ENCODE data around the gene WDR36. TPM values are rescaled to one million over a fixed set of nuclear protein-coding genes. Genes with fewer than 3 reads are reported as not detected.
A peak's percentile ranks its signal among the peaks of the same experiment; 100 is the strongest.

Gene WDR36
- total RNA-seq, 1 experiment from 2014 or later, result 53.6 TPM

DNA sequence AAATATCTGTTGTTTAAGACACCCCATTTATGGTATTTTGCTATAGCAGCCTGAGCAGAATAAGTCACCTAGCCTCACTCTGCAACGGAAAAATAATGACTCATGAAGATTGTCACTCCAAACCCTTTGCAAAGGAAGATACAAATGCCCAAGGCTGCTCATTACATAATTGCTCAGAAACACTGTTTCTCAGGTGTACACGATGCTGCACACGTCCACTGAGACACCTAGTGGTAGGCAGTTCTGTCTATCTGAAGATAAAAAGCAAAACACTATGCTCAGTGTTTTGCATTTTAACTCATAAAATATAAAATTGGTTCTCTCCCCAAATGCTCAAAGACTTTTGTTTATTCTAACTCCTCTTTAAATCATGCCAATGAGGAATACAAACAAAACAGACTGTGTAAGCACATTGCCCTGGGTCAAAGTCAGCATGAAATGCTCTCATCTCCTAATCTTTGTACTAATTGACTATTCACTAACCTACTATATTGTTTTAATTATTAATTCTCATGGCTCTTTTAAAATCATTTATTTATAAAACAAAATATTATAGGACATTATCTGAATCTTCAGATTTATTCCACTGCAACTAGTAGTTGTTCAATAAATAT lies 28.3 kb upstream of the WDR36 start:
- CTCF ChIA-PET, result no interaction called here
- no peaks in the 10 kb centered on the region for H4K20me1 ChIP-seq (ENCODE audit: insufficient read depth)
- intact Hi-C loops (cut with micrococcal nuclease), result loop anchor here (1.0 kb wide), 1 partner anchor 307 kb away; no protein-coding TSS in a partner anchor
- no peaks in the 10 kb centered on the region for H3K9me3 ChIP-seq (ENCODE audit: control insufficient read depth in 1 of 2, insufficient read depth in 1 of 2, low read depth in 1 of 2, low read length in 2 of 2)
- DNase-seq (ENCODE audit: low read depth, low spot score) (peak; percentile 31), ATAC-seq (peak; percentile 94)
- H3K9me2 ChIP-seq (ENCODE audit: insufficient read depth), result no peaks in the 10 kb centered on the region
- no peak overlapping the region for H3K9ac ChIP-seq (ENCODE audit: low read length)
- no peak overlapping the region for H3K4me3 ChIP-seq (replicated peaks in 1 of 2; ENCODE audit: low read depth in 1 of 2, low read length in 2 of 2)
- H3K27ac ChIP-seq (ENCODE audit: low read depth, low read length), result no peak overlapping the region
- TF ChIP-seq, protein P1, sequence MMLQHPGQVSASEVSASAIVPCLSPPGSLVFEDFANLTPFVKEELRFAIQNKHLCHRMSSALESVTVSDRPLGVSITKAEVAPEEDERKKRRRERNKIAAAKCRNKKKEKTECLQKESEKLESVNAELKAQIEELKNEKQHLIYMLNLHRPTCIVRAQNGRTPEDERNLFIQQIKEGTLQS (IDR thresholded peaks at IDR 0.05), result no peak
- TF ChIP-seq SRF (IDR thresholded peaks at IDR 0.05; ENCODE audit: low read depth), result no peak
- no peak for TF ChIP-seq JUND (IDR thresholded peaks at IDR 0.05)
- no peak for TF ChIP-seq ZFX (IDR thresholded peaks at IDR 0.05)
- TF ChIP-seq EZH2phosphoT487 (IDR thresholded peaks at IDR 0.05; ENCODE audit: borderline replicate concordance), result no peak
- no peak for TF ChIP-seq POLR2AphosphoS5 (IDR thresholded peaks at IDR 0.05; ENCODE audit: low read depth, low read length)
- no peak for TF ChIP-seq FOSL1 (IDR thresholded peaks at IDR 0.05; ENCODE audit: low read depth)
- TF ChIP-seq SP1 (IDR thresholded peaks at IDR 0.05; ENCODE audit: low read depth), result no peak
- no peak for TF ChIP-seq YY1 (IDR thresholded peaks at IDR 0.05; ENCODE audit: extremely low read depth, insufficient replicate concordance, low read depth, low read length)
- TF ChIP-seq EGR1 (IDR thresholded peaks at IDR 0.05; ENCODE audit: low read depth), result no peak
- TF ChIP-seq, protein P2, sequence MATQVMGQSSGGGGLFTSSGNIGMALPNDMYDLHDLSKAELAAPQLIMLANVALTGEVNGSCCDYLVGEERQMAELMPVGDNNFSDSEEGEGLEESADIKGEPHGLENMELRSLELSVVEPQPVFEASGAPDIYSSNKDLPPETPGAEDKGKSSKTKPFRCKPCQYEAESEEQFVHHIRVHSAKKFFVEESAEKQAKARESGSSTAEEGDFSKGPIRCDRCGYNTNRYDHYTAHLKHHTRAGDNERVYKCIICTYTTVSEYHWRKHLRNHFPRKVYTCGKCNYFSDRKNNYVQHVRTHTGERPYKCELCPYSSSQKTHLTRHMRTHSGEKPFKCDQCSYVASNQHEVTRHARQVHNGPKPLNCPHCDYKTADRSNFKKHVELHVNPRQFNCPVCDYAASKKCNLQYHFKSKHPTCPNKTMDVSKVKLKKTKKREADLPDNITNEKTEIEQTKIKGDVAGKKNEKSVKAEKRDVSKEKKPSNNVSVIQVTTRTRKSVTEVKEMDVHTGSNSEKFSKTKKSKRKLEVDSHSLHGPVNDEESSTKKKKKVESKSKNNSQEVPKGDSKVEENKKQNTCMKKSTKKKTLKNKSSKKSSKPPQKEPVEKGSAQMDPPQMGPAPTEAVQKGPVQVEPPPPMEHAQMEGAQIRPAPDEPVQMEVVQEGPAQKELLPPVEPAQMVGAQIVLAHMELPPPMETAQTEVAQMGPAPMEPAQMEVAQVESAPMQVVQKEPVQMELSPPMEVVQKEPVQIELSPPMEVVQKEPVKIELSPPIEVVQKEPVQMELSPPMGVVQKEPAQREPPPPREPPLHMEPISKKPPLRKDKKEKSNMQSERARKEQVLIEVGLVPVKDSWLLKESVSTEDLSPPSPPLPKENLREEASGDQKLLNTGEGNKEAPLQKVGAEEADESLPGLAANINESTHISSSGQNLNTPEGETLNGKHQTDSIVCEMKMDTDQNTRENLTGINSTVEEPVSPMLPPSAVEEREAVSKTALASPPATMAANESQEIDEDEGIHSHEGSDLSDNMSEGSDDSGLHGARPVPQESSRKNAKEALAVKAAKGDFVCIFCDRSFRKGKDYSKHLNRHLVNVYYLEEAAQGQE (IDR thresholded peaks at IDR 0.05; ENCODE audit: low read depth), result no peak
- TF ChIP-seq, protein P3, sequence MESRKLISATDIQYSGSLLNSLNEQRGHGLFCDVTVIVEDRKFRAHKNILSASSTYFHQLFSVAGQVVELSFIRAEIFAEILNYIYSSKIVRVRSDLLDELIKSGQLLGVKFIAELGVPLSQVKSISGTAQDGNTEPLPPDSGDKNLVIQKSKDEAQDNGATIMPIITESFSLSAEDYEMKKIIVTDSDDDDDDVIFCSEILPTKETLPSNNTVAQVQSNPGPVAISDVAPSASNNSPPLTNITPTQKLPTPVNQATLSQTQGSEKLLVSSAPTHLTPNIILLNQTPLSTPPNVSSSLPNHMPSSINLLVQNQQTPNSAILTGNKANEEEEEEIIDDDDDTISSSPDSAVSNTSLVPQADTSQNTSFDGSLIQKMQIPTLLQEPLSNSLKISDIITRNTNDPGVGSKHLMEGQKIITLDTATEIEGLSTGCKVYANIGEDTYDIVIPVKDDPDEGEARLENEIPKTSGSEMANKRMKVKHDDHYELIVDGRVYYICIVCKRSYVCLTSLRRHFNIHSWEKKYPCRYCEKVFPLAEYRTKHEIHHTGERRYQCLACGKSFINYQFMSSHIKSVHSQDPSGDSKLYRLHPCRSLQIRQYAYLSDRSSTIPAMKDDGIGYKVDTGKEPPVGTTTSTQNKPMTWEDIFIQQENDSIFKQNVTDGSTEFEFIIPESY (IDR thresholded peaks at IDR 0.05; ENCODE audit: extremely low read depth, insufficient replicate concordance, low read length), result no peak
- TF ChIP-seq, protein P4, sequence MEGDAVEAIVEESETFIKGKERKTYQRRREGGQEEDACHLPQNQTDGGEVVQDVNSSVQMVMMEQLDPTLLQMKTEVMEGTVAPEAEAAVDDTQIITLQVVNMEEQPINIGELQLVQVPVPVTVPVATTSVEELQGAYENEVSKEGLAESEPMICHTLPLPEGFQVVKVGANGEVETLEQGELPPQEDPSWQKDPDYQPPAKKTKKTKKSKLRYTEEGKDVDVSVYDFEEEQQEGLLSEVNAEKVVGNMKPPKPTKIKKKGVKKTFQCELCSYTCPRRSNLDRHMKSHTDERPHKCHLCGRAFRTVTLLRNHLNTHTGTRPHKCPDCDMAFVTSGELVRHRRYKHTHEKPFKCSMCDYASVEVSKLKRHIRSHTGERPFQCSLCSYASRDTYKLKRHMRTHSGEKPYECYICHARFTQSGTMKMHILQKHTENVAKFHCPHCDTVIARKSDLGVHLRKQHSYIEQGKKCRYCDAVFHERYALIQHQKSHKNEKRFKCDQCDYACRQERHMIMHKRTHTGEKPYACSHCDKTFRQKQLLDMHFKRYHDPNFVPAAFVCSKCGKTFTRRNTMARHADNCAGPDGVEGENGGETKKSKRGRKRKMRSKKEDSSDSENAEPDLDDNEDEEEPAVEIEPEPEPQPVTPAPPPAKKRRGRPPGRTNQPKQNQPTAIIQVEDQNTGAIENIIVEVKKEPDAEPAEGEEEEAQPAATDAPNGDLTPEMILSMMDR (IDR thresholded peaks at IDR 0.05 in 2 of 3, conservative IDR thresholded peaks at IDR 0.05 in 1 of 3; ENCODE audit: borderline replicate concordance in 1 of 3, insufficient read depth in 1 of 3, low read depth in 2 of 3, low read length in 2 of 3), result peak; percentile 32 to 74 (median 70); a peak in 5 of 6 replicates
- peak; percentile 59 for TF ChIP-seq RAD21 (IDR thresholded peaks at IDR 0.05; ENCODE audit: low read depth)
- TF ChIP-seq TCF7L2 (IDR thresholded peaks at IDR 0.05; ENCODE audit: borderline replicate concordance, extremely low read depth, insufficient read depth, insufficient read length), result no peak
- no peak for TF ChIP-seq SIN3A (IDR thresholded peaks at IDR 0.05; ENCODE audit: low read depth)
- no peak for TF ChIP-seq POLR2A (IDR thresholded peaks at IDR 0.05; ENCODE audit: borderline replicate concordance, extremely low read depth, insufficient read depth, insufficient read length)
- H3K27me3 ChIP-seq (ENCODE audit: insufficient read depth, low read length), result peaks cover 21% of the 10 kb centered on the region
- RAD21 ChIA-PET (ENCODE audit: low non-redundant PET in 1 of 2, low total read pairs in 2 of 2, uncharacterized antibody in 2 of 2, unreplicated experiment in 2 of 2), result no interaction called here
- POLR2A ChIA-PET, result no interaction called here
- BruUV-seq (replicated peaks), result no TSS peak
- no peak overlapping the region for H3K4me2 ChIP-seq (ENCODE audit: low read length)
- no peaks in the 10 kb centered on the region for H3K79me2 ChIP-seq (ENCODE audit: insufficient read depth, low read length)
- no peaks in the 10 kb centered on the region for H3K4me1 ChIP-seq (ENCODE audit: control insufficient read depth in 1 of 2, insufficient read depth in 2 of 2, low read length in 2 of 2)
- no peak overlapping the region for H2AFZ ChIP-seq (ENCODE audit: low read depth, low read length, poor library complexity, severe bottlenecking)
- H3K36me3 ChIP-seq (ENCODE audit: control insufficient read depth in 1 of 2, insufficient read depth in 2 of 2, low read length in 2 of 2), result no peaks in the 10 kb centered on the region
